Mesothelial cell of epicardium (in vitro differentiated cells): ENCODE data around the gene GNG2. TPM values are rescaled to one million over a fixed set of nuclear protein-coding genes. Genes with fewer than 3 reads are reported as not detected.

ENCODE experiments used
- DNase-seq, 2 experiments: peaks; one replicate each; pipeline ENCODE4 v3.0.0; 2021; ENCODE audit warnings: low spot score in 2 of 2; ENCODE audit not compliant: unreplicated experiment in 2 of 2
- H3K27ac Mint-ChIP-seq: 2 replicates; pipeline ENCODE4 v1.8.0; 2021; ENCODE audit warnings: mixed read lengths
- H3K27me3 Mint-ChIP-seq: 2 replicates; pipeline ENCODE4 v1.8.0; 2021; ENCODE audit warnings: low read depth, mixed read lengths
- H3K36me3 Mint-ChIP-seq: 2 replicates; pipeline ENCODE4 v1.8.0; 2021; ENCODE audit warnings: mixed read lengths
- H3K4me1 Mint-ChIP-seq: 2 replicates; pipeline ENCODE4 v1.8.0; 2021; ENCODE audit warnings: mixed read lengths
- H3K4me3 Mint-ChIP-seq: 2 replicates; pipeline ENCODE4 v1.8.0; 2021; ENCODE audit warnings: mild to moderate bottlenecking, moderate library complexity, mixed read lengths
- H3K9me3 Mint-ChIP-seq: 2 replicates; pipeline ENCODE4 v1.8.0; 2021; ENCODE audit warnings: mixed read lengths
- total RNA-seq: library from RNA; stranded (reverse); gene quantifications from 3 replicates; pipeline ENCODE4 v1.2.1, GENCODE V29; 2021
- TF ChIP-seq, protein P1 (sequence below): fragments of 200-600 bp; sonication (generic); IDR thresholded peaks from one replicate; pipeline ENCODE4 v1.5.0; 2021; ENCODE audit warnings: antibody characterized with exemption; ENCODE audit not compliant: unreplicated experiment

GNG2 gene
- 47.2 to 56.2 TPM (median 52.4 TPM) in 3 replicates for total RNA-seq

DNA sequence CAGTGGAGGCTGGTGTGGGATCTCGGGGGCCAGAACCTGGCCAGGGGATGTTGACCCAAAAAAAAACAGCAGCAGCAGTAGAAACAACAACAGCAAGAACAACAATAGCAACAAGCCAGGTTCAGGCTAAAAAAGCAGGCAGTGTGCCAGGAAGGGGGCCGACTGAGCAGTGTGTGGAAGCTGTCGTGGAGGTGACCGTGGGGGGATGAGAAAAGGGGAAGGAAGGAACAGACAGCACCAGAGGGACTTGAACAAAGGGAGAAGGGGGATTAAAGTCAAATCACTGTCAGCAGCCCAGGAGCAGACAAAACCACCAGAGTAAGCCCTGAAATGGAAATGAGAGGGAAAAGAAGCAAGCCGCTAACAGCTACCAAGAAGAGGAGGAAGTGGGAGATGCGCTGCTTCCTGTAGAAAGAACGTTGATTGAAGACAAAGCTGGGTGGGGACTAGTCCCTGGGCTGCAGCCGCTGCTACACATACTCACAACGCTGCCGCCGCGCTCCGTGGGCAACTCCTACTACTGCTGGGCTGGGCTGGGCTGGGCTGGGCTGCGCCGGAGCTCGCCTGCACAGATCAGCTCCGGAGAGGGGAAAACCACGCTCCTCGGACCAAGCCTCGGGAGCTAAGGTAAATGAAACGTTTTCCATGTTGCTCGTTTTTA lies at the start of gene GNG2:
Gene GNG2, plus strand, starts transcription at position 449 of the 661 bp plus-strand sequence. CDS start 90,067 bp downstream, outside the sequence.
- H3K4me3 Mint-ChIP-seq: peak within 1 kb of the TSS; percentile 76
- peaks cover 4% of the 10 kb centered on the region for H3K9me3 Mint-ChIP-seq
- peak; percentile 53 to 66 for DNase-seq
- no peaks in the 10 kb centered on the region for H3K36me3 Mint-ChIP-seq
- H3K27me3 Mint-ChIP-seq: peaks cover 46% of the 10 kb centered on the region
- H3K4me1 Mint-ChIP-seq: peaks cover 45% of the 10 kb centered on the region
- TF ChIP-seq, protein P1, sequence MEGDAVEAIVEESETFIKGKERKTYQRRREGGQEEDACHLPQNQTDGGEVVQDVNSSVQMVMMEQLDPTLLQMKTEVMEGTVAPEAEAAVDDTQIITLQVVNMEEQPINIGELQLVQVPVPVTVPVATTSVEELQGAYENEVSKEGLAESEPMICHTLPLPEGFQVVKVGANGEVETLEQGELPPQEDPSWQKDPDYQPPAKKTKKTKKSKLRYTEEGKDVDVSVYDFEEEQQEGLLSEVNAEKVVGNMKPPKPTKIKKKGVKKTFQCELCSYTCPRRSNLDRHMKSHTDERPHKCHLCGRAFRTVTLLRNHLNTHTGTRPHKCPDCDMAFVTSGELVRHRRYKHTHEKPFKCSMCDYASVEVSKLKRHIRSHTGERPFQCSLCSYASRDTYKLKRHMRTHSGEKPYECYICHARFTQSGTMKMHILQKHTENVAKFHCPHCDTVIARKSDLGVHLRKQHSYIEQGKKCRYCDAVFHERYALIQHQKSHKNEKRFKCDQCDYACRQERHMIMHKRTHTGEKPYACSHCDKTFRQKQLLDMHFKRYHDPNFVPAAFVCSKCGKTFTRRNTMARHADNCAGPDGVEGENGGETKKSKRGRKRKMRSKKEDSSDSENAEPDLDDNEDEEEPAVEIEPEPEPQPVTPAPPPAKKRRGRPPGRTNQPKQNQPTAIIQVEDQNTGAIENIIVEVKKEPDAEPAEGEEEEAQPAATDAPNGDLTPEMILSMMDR: no peak
- peak within 1 kb of the TSS; percentile 88 for H3K27ac Mint-ChIP-seq

DNA sequence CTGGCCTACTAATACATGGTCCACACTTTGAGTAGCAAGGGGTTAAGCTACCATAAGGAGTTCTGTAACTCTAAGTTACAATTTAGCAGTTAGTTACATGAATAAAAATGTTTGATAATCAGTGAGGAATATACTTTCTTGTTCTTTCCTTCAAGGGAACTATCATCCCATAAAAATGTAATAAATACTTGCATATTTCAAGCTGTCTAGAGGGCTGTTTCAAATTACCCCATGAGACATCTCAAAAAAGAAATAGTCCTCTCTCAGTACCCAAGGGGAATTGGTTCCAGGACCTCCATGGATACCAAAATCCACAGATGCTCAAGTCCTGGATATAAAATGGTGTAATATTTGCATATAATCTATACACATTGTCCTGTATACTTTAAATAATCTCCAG lies 48.7 kb upstream of the GNG2 start:
- Mint-ChIP-seq H3K4me3 (no peak overlapping the region), H3K36me3 (no peaks in the 10 kb centered on the region), H3K27me3 (peaks cover 3% of the 10 kb centered on the region), H3K27ac (no peak overlapping the region), H3K4me1 (peaks cover 9% of the 10 kb centered on the region), H3K9me3 (peaks cover 13% of the 10 kb centered on the region)
- DNase-seq: no peak
- TF ChIP-seq, protein P1: no peak

DNA sequence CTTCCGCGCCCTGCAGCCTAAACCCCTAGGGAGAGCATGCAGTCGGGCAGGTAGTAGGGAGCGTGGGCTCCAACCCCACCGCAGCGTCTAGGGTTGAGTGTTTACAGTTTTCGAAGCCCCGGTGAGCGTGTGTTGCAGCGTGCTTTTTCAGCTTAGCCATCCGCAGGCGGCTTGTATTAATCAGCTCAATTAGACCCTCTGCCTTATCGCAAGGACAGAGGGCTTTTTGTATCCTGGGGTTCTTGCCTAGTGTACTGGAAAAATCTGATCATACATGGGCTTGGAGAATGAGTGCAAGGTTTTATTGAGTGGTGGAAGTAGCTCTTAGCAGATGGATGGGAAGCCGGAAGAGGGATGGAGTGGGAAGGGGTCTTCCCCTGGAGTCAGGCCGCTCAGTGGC lies 44.4 kb upstream of the GNG2 start:
- Mint-ChIP-seq H3K36me3 (no peaks in the 10 kb centered on the region), H3K27me3 (peaks cover 17% of the 10 kb centered on the region), H3K4me3 (no peak overlapping the region), H3K4me1 (no peaks in the 10 kb centered on the region), H3K9me3 (no peaks in the 10 kb centered on the region), H3K27ac (no peak overlapping the region)
- DNase-seq: no peak
- TF ChIP-seq, protein P1: no peak

DNA sequence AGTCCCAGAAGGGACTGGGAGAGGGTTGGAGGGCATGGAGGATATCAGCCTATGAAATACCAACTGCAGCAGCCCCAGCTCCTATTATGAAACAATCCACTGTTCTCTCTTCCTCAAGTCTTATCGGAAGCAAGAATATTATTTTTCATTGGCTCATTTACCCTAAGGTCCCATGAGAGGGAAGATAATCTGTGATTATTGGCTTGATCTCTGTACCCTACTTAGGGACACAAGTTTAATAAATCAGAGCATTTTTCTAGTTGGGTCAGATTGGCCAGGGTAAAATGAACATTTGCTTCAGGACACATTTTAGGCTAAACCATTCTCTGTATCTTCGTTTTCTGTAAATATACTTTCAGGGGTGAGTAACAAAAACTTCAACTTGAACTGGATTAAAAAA lies 43.1 kb upstream of the GNG2 start:
- H3K27me3 Mint-ChIP-seq: peaks cover 17% of the 10 kb centered on the region
- no peak overlapping the region for H3K27ac Mint-ChIP-seq
- no peaks in the 10 kb centered on the region for H3K4me1 Mint-ChIP-seq
- H3K4me3 Mint-ChIP-seq: no peak overlapping the region
- TF ChIP-seq, protein P1: no peak
- H3K9me3 Mint-ChIP-seq: no peaks in the 10 kb centered on the region
- no peaks in the 10 kb centered on the region for H3K36me3 Mint-ChIP-seq
- no peak for DNase-seq

DNA sequence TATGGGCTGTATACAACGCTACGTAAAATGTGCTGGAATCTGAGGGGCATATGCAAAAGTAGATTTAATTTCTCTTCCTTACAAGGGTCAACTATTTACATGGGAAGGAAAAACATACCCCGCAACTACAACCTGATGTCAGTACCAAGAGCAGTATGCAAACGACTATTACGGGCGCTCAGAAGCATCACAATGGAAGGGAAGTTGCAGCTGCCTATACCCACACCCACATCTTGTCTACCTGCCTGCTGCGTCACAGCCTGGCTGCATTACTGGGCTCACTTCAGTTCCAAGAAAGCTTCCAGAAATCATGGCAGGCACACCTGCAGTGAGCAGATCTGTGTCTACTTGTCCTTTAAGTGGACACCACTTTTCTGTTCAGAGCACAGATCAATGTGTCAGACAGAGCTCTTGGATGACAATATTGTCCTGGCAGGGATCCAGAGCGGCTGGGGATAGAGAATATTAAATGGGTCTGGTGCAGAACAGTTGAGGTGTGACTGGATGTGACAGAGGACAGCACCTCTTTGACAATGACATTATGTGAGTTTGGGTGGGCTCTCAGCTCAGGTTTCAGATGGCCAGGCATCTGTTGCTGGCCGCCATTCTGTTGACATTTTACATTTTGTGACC lies 41.5 kb upstream of the GNG2 start:
- no peak for DNase-seq
- Mint-ChIP-seq H3K36me3 (no peaks in the 10 kb centered on the region), H3K4me3 (no peak overlapping the region), H3K9me3 (no peaks in the 10 kb centered on the region), H3K27ac (no peak overlapping the region), H3K27me3 (peaks cover 17% of the 10 kb centered on the region), H3K4me1 (no peaks in the 10 kb centered on the region)
- TF ChIP-seq, protein P1: no peak
